Measurements from ENCODE around the gene HBEGF.
A peak's percentile ranks its signal among the peaks of the same experiment; 100 is the strongest.

Gene HBEGF

GRCh38 chr5:140346348-140347221 is at the start of gene HBEGF:
TSS of gene HBEGF (minus strand) at chr5:140346603. CDS start at chr5:140346328, 275 bp downstream.
- H2AFZ ChIP-seq (ENCODE audit: low read length, unreplicated experiment): peak within 1 kb of the TSS; percentile 62
- H3K4me1 ChIP-seq (ENCODE audit: control insufficient read depth, insufficient read depth, low read length, unreplicated experiment): peaks cover 10% of the 10 kb centered on the region
- H3K27me3 ChIP-seq (ENCODE audit: insufficient read depth, low read length): no peaks in the 10 kb centered on the region
- H3K36me3 ChIP-seq (ENCODE audit: insufficient read depth, low read length): no peaks in the 10 kb centered on the region
- H3K79me2 ChIP-seq (ENCODE audit: control insufficient read depth, insufficient read depth, low read length, unreplicated experiment): no peaks in the 10 kb centered on the region
- H3K27ac ChIP-seq (ENCODE audit: low read depth, low read length): 0 out of 2 replicates have a peak within 1 kb of the TSS, but pooled peaks have one; percentile 20
- peak within 1 kb of the TSS; percentile 93 for H3K4me3 ChIP-seq (ENCODE audit: low read depth, low read length)

- no peak overlapping the region for H2AFZ ChIP-seq (ENCODE audit: low read length, unreplicated experiment)
- H3K27me3 ChIP-seq (ENCODE audit: insufficient read depth, low read length): no peaks in the 10 kb centered on the region
- H3K4me1 ChIP-seq (ENCODE audit: control insufficient read depth, insufficient read depth, low read length, unreplicated experiment): no peaks in the 10 kb centered on the region
- no peaks in the 10 kb centered on the region for H3K79me2 ChIP-seq (ENCODE audit: control insufficient read depth, insufficient read depth, low read length, unreplicated experiment)
- H3K4me3 ChIP-seq (ENCODE audit: low read depth, low read length): no peak overlapping the region
- H3K27ac ChIP-seq (ENCODE audit: low read depth, low read length): no peak overlapping the region
- no peaks in the 10 kb centered on the region for H3K36me3 ChIP-seq (ENCODE audit: insufficient read depth, low read length)
Observed at GRCh38 chr5:140393738-140394137, 47.3 kb upstream of the HBEGF start.

GRCh38 chr5:140391732-140392131 is 45.3 kb upstream of the HBEGF start:
- H2AFZ ChIP-seq (ENCODE audit: low read length, unreplicated experiment): no peak overlapping the region
- H3K4me3 ChIP-seq (ENCODE audit: low read depth, low read length): no peak overlapping the region
- H3K27ac ChIP-seq (ENCODE audit: low read depth, low read length): no peak overlapping the region
- H3K36me3 ChIP-seq (ENCODE audit: insufficient read depth, low read length): no peaks in the 10 kb centered on the region
- H3K79me2 ChIP-seq (ENCODE audit: control insufficient read depth, insufficient read depth, low read length, unreplicated experiment): no peaks in the 10 kb centered on the region
- H3K27me3 ChIP-seq (ENCODE audit: insufficient read depth, low read length): no peaks in the 10 kb centered on the region
- H3K4me1 ChIP-seq (ENCODE audit: control insufficient read depth, insufficient read depth, low read length, unreplicated experiment): no peaks in the 10 kb centered on the region

GRCh38 chr5:140391312-140391711 is 44.9 kb upstream of the HBEGF start:
- Histone ChIP-seq H2AFZ (ENCODE audit: low read length, unreplicated experiment) (no peak overlapping the region), H3K4me1 (ENCODE audit: control insufficient read depth, insufficient read depth, low read length, unreplicated experiment) (no peaks in the 10 kb centered on the region), H3K36me3 (ENCODE audit: insufficient read depth, low read length) (no peaks in the 10 kb centered on the region), H3K4me3 (ENCODE audit: low read depth, low read length) (no peak overlapping the region), H3K79me2 (ENCODE audit: control insufficient read depth, insufficient read depth, low read length, unreplicated experiment) (no peaks in the 10 kb centered on the region), H3K27me3 (ENCODE audit: insufficient read depth, low read length) (no peaks in the 10 kb centered on the region), H3K27ac (ENCODE audit: low read depth, low read length) (no peak overlapping the region)

GRCh38 chr5:140388052-140388451 is 41.6 kb upstream of the HBEGF start:
- no peaks in the 10 kb centered on the region for H3K36me3 ChIP-seq (ENCODE audit: insufficient read depth, low read length)
- no peaks in the 10 kb centered on the region for H3K27me3 ChIP-seq (ENCODE audit: insufficient read depth, low read length)
- H3K27ac ChIP-seq (ENCODE audit: low read depth, low read length): no peak overlapping the region
- no peaks in the 10 kb centered on the region for H3K79me2 ChIP-seq (ENCODE audit: control insufficient read depth, insufficient read depth, low read length, unreplicated experiment)
- H3K4me1 ChIP-seq (ENCODE audit: control insufficient read depth, insufficient read depth, low read length, unreplicated experiment): no peaks in the 10 kb centered on the region
- H2AFZ ChIP-seq (ENCODE audit: low read length, unreplicated experiment): no peak overlapping the region
- H3K4me3 ChIP-seq (ENCODE audit: low read depth, low read length): no peak overlapping the region

- H3K27me3 ChIP-seq (ENCODE audit: insufficient read depth, low read length): no peaks in the 10 kb centered on the region
- no peaks in the 10 kb centered on the region for H3K4me1 ChIP-seq (ENCODE audit: control insufficient read depth, insufficient read depth, low read length, unreplicated experiment)
- no peaks in the 10 kb centered on the region for H3K36me3 ChIP-seq (ENCODE audit: insufficient read depth, low read length)
- no peaks in the 10 kb centered on the region for H3K79me2 ChIP-seq (ENCODE audit: control insufficient read depth, insufficient read depth, low read length, unreplicated experiment)
- H2AFZ ChIP-seq (ENCODE audit: low read length, unreplicated experiment): no peak overlapping the region
- H3K27ac ChIP-seq (ENCODE audit: low read depth, low read length): no peak overlapping the region
- H3K4me3 ChIP-seq (ENCODE audit: low read depth, low read length): no peak overlapping the region
Observed at GRCh38 chr5:140383300-140383699, 36.9 kb upstream of the HBEGF start.

GRCh38 chr5:140382866-140383265 is 36.5 kb upstream of the HBEGF start:
- Histone ChIP-seq H3K27me3 (ENCODE audit: insufficient read depth, low read length) (no peaks in the 10 kb centered on the region), H3K4me3 (ENCODE audit: low read depth, low read length) (no peak overlapping the region), H3K79me2 (ENCODE audit: control insufficient read depth, insufficient read depth, low read length, unreplicated experiment) (no peaks in the 10 kb centered on the region), H3K27ac (ENCODE audit: low read depth, low read length) (no peak overlapping the region), H3K36me3 (ENCODE audit: insufficient read depth, low read length) (no peaks in the 10 kb centered on the region), H3K4me1 (ENCODE audit: control insufficient read depth, insufficient read depth, low read length, unreplicated experiment) (no peaks in the 10 kb centered on the region), H2AFZ (ENCODE audit: low read length, unreplicated experiment) (no peak overlapping the region)

- Histone ChIP-seq H3K79me2 (ENCODE audit: control insufficient read depth, insufficient read depth, low read length, unreplicated experiment) (no peaks in the 10 kb centered on the region), H3K36me3 (ENCODE audit: insufficient read depth, low read length) (no peaks in the 10 kb centered on the region), H3K4me3 (ENCODE audit: low read depth, low read length) (no peak overlapping the region), H3K4me1 (ENCODE audit: control insufficient read depth, insufficient read depth, low read length, unreplicated experiment) (no peaks in the 10 kb centered on the region), H3K27ac (ENCODE audit: low read depth, low read length) (no peak overlapping the region), H3K27me3 (ENCODE audit: insufficient read depth, low read length) (no peaks in the 10 kb centered on the region), H2AFZ (ENCODE audit: low read length, unreplicated experiment) (no peak overlapping the region)
Observed at GRCh38 chr5:140381972-140382371, 35.6 kb upstream of the HBEGF start.

GRCh38 chr5:140381351-140381750 is 34.9 kb upstream of the HBEGF start:
- Histone ChIP-seq H3K79me2 (ENCODE audit: control insufficient read depth, insufficient read depth, low read length, unreplicated experiment) (no peaks in the 10 kb centered on the region), H3K4me3 (ENCODE audit: low read depth, low read length) (no peak overlapping the region), H2AFZ (ENCODE audit: low read length, unreplicated experiment) (no peak overlapping the region), H3K36me3 (ENCODE audit: insufficient read depth, low read length) (no peaks in the 10 kb centered on the region), H3K27ac (ENCODE audit: low read depth, low read length) (no peak overlapping the region), H3K4me1 (ENCODE audit: control insufficient read depth, insufficient read depth, low read length, unreplicated experiment) (no peaks in the 10 kb centered on the region), H3K27me3 (ENCODE audit: insufficient read depth, low read length) (no peaks in the 10 kb centered on the region)

GRCh38 chr5:140372971-140373487 is 26.6 kb upstream of the HBEGF start:
- no peak overlapping the region for H2AFZ ChIP-seq (ENCODE audit: low read length, unreplicated experiment)
- no peaks in the 10 kb centered on the region for H3K27me3 ChIP-seq (ENCODE audit: insufficient read depth, low read length)
- no peaks in the 10 kb centered on the region for H3K79me2 ChIP-seq (ENCODE audit: control insufficient read depth, insufficient read depth, low read length, unreplicated experiment)
- no peak overlapping the region for H3K4me3 ChIP-seq (ENCODE audit: low read depth, low read length)
- H3K27ac ChIP-seq (ENCODE audit: low read depth, low read length): no peak overlapping the region
- H3K36me3 ChIP-seq (ENCODE audit: insufficient read depth, low read length): no peaks in the 10 kb centered on the region
- peaks cover 5% of the 10 kb centered on the region for H3K4me1 ChIP-seq (ENCODE audit: control insufficient read depth, insufficient read depth, low read length, unreplicated experiment)
